HG03521 (cell line): ENCODE results near the gene SLC29A4.
"Not testable (repeated sequence)": the region's sequence is repeated elsewhere in the genome, so short reads cannot be mapped to it uniquely, and the experiment has no call there.

Source experiments
- ATAC-seq: cut with Tn5 transposase; IDR thresholded peaks from one replicate; pipeline ENCODE4 v1.9.1; 2021; ENCODE audit warnings: mild to moderate bottlenecking, moderate library complexity; ENCODE audit not compliant: unreplicated experiment

SLC29A4 gene

DNA sequence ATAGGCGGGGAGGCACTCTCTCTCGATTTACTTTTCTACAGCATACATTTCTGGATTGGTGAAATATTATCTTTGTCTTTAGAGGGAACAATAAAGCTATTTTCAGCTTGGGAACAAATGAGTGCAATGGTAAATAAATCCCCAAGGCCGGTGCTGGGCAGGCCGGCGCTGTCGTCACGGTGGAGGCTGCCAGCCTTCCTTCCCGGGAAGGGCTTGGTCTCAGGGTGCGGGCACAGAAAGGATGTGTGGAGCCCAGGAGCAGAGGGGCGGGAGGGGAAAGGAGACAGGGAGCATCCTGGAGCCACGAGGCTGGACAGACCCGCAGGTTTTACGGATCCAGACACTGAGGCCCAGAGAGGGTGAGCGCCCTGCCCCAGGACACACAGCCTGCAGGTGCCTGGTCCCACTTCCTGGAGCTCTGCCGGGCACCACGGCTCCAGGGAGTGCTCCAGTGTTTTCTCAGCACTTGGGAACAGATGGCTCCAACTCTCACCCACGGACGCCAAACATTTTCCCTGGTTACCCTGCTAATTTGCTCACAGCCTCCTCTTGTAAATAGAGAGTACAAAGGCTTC lies 8.8 kb upstream of the SLC29A4 start:
- not testable (repeated sequence) for ATAC-seq

- ATAC-seq: no peak
Measured at GRCh38 chr7:5274441-5274840, 8.3 kb upstream of the SLC29A4 start.

DNA sequence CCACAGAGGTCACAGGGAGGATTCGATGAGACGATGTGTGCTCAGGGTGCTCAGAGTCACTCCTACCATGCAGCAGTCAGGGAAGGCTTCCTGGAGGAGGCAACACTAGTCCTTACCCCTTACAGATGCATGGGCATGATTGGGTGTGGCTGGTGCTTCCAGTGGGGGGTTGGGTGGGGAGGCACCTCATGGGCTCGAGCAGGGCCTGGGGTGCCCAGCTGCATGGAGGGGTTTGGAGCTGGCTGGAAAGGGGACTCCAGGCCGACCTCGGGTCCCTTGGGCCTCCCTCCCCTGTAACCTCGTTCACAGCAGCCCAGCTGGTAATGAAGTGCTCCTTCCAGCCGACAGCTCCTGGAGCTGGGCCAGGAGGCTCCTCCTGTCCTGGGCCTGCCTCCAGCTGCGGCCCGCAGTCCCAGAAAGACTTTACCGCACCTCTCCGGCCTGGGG lies 7.7 kb upstream of the SLC29A4 start:
- ATAC-seq: not testable (repeated sequence)

DNA sequence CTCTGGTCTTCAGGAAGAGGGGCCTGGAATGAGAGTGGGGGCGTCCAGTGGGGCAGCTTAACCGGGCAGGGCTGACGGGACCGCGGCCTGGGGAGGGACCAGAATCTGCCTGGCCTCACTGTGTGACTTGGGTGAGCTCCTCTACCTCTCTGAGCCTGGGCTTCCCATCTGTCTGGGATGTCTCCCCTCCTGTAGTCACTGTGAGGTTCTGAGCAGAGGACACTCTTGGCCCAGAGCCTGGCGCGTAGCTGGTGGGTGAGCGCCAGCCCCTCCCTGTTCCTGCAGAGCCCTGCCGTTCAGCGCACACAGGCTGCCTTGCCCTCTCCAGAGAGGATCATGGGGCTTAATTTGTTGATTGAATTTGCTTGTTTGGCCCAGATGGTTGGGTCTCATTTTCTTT lies 7.2 kb upstream of the SLC29A4 start:
- not testable (repeated sequence) for ATAC-seq

DNA sequence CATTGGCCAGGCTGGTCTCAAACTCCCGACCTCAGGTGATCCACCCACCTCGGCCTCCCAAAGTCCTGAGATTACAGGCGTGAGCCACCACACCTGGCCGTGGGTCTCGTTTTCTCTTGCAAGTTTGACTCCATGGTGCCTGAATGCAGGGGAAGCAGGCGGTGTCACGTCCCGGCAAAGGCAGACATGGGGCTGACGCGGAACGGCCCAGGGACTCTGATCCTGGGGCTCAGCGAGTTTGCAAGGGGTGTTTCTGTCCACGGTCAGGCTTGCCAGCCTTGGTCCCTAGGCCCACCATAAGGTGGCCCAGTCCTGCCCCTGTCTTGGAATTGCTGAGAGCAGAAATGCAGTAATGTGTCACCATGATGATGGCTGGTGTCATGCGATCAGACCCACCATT lies 6.6 kb upstream of the SLC29A4 start:
- ATAC-seq: not testable (repeated sequence)

- ATAC-seq: no peak
Measured at GRCh38 chr7:5276611-5277010, 6.1 kb upstream of the SLC29A4 start.

DNA sequence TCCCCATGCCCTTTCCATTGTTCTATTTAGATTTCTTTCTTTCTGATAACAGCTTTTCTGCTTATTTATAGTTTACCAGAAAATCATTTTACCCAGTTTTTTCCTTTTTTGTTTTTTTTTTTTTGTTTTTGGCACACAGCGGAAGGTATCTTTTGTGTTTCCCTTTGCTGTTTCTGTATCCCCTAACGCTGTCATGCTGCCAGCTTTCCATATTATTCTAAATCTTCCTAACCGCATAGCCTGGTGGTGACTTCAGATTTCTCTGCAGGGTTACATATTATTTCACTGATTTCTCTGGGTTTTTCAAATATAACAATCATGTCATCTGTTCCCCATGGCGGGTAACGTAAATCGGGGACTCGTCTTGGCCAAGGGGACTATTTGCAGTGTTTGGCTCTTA lies 4.0 kb upstream of the SLC29A4 start:
- no peak for ATAC-seq

- ATAC-seq: no peak
Measured at GRCh38 chr7:5279734-5280133, 3.0 kb upstream of the SLC29A4 start.

DNA sequence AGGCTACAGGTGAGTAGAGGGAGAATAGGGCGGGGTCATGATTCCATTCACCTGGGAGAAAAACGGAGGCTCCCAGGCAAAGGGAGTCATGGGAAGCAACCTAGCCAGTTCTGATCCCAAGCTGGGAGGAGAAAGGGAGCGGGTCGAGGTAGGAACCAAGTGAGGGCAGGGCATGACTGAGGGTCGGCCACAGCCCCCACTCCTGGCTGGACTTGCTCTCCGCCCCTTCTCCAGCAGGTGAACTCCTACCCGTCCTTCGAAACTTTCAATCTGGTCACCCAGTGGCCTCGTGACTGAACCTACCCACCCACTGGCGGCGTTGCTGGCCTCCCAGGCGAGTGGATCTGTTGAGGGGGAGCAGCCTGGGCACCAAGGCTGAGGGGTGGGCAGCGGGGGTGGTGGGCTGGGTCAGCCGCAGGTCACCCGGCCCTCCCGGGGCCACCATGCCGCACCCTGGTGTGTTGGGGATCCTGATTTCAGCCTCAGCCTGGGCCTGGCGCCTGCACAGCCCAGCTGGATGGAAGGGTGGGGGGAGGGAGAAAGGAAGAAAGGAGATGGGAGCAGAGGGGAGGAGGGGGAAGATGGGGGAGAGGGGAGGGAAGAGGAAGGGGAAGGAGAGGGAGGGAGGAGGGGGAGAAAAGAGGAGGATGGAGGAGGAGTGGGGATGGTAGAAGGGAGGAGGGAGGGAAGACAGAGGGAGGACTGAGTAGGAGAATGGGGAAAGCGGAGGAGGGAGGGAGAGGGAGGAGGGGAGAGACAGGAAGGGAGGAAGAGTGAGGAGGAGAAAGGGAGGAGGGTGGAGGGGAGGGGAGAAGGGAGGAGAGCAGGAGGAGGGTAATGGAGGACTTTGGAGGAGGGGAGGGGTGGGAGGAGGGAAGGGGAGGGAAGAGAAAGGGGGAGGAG lies 894 bp upstream of the SLC29A4 start:
- not testable (repeated sequence) for ATAC-seq

GRCh38 chr7:5283421-5284303 lies 919 bp downstream of the SLC29A4 start:
- no peak for ATAC-seq

DNA sequence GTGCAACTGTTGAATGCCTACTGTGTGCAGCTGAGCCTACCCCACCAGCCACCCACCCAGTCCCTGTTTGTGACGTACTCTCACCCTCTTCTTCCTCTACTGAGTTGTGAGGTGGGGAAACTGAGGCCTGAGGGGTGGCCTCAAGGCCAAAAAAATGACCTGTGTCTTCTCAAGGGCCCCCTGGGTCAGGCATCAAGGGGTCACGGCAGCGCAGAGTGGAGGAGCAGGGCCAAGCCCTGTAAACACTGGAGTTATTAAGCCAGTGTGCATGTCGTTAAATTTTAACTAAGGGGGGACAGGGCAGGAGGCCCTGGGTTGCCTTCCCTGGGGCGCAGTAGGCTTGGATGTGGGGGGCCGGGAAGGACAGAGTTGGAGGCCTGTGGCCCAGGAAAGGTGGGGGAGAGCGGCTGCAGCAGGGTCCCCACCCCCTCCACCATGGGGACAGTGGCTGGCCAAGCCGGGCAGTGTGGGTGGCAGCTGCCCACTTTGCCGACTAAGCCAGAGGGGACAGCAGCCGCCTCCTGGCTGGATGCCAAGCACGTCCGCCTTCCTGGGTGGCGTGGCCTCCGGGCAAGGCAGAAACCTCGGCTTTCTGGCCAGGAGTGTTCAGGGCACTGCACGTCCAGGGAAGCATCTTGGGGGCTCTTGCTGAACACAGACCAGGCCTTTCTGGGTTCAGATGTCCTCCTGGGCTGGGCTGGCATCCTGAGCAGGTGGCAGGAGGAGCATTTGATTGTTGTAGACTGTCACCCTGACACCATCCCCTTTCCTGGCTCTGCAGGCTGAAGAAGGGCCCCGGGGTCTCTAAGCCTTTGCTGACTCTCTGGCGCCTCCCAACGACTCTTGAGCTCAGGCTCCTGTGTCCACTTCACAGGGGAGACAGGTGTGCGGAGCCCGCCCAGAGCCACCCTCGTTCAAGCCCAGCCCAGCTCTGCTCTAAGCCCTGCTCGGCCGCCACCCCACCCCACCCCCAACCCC lies 1.9 kb downstream of the SLC29A4 start:
- no peak for ATAC-seq

DNA sequence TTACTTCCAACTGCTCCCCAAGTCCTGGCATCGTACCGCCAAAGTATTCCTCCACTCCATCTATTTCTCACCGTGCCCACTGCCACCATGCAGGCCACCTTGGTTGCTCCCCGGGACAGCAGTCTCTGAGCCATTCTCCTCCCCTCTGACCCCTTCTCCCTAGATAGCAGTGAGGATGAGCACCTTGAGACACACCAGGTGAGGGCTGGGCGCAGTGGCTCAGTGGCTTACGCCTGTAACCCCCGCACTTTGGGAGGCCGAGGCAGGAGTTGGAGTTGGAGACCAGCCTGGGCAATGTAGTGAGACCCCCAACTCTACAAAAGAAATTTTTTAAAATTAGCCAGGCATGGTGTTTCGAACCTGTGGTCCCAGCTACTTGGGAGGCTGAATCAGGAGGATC lies 4.2 kb downstream of the SLC29A4 start:
- no peak for ATAC-seq

DNA sequence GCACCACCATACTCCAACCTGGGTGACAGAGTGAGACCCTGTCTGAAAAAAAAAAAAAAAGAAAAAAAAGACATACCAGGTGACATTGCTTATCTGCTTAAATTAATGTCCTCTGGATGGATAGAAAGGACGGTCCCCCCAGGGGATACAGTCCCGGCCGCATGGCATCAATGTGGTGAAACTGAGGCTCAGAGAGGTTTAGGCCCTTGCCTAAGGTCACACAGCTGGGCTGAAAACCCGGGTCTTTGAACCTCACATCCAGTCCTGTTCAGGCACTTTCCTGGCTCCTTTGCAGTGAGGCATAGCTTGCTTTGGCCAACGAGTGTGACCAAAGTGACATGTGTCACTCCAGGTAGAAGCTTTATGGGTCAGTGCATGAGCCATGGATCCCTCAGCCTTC lies 4.6 kb downstream of the SLC29A4 start:
- ATAC-seq: not testable (repeated sequence)

DNA sequence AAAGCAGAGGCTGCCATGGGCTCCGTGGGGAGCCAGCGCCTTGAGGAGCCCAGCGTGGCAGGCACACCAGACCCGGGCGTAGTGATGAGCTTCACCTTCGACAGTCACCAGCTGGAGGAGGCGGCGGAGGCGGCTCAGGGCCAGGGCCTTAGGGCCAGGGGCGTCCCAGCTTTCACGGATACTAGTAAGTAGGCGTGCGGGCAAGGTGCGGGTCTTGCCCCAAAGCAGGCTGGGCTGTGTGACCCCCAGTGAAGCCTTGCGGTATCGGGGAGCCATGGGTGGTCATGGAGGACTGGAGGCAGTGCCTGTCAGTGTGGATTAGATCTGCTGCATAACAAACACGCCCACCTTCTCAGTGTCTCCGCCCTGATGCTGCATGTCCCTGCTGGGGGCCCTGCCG lies 5.1 kb downstream of the SLC29A4 start:
- no peak for ATAC-seq

DNA sequence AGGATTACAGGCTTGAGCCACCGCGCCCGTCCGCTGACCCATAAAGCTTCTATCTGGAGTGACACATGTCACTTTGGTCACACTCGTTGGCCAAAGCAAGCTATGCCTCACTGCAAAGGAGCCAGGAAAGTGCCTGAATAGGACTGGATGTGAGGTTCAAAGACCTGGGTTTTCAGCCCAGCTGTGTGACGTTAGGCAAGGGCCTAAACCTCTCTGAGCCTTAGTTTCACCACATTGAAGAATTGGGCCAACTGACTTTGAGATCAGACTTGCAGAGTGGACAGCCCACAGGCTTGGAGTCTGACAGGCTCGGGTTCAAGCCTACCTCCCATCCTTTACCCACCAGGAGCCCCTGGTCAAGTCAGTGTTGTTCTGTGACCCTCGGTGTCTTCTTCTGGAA lies 5.8 kb downstream of the SLC29A4 start:
- not testable (repeated sequence) for ATAC-seq

GRCh38 chr7:5289355-5289754 lies 6.6 kb downstream of the SLC29A4 start:
- no peak for ATAC-seq

- no peak for ATAC-seq
Measured at GRCh38 chr7:5291301-5291700, 8.6 kb downstream of the SLC29A4 start.

- not testable (repeated sequence) for ATAC-seq
Measured at GRCh38 chr7:5291711-5292335, 9.1 kb downstream of the SLC29A4 start.

DNA sequence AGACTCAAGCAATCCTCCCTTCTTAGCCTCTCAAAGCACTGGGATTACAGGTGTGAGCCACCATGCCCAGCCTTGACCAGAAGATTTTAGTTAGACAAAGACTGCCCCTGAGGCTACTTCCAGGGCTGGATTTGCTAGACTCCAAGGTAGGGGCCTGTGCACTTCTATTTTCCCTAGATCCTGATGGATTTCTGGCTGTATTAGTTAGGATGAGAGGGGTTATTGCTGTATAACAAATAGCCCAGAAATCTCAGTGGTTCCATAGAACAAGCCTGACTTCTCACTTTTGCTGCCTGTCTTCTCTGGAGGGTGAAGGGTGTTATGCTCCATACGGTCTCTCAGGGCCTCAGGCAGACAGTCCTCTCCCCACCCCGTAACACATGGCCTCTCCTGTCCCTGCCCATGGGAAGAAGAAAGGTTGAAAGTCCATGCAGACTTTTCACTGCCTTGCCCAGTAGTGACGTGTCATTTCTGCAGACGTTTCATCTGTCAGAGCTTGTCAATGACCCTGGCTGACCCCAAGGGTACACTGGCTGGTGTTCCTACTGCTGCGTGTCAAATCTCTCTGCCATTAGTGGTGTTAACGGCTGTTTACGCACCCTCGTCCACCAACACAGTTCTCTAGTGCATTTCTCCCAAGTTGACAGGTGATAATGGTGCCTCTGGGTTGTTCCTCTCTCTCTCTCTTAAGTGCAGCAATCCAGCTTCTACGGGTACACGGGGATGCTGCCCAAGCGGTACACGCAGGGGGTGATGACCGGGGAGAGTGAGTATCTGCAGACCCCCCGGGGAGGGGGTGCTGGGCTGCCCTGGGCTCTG lies 11.6 kb downstream of the SLC29A4 start:
- no peak for ATAC-seq
